IPS-NIHi11 (cell line): ENCODE measurements around the gene ANO9.

Experiments
- DNase-seq: peaks from one replicate; pipeline ENCODE4 v3.0.0; 2012; ENCODE audit warnings: mixed read lengths, low spot score

The ANO9 gene

DNA sequence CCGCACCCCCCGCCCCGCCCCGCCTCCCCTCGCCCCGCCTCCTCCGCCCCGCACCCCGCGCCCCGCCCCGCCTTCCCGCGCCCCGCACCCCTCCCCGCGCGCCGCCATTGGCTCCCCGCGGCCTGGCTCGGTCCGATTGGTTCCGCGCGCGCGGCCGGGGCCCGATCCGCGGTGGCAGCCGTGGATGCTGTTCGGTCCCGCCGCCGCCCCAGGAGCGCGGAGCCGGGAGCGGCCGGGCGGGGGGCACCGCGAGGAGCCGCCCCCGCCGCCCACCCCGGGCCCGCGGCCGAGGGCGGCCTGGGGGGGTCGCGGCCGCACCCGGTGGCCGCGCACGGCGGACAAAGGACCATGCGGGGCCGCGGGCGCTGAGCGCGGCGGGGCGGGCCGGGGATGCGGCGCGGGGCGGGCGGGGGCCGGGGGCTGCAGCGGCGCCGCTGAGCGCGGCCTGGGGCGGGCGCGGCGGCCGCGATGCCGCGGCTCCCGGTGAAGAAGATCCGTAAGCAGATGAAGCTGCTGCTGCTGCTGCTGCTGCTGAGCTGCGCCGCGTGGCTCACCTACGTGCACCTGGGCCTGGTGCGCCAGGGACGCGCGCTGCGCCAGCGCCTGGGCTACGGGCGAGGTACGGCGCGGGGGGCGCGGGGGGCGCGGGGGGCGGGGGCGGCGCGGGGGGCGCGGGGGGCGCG, 72.3 kb downstream of the ANO9 start, which contains the start of gene B4GALNT4:
B4GALNT4 (plus strand) TSS at position 164 of the 683 bp plus-strand sequence; CDS start at position 469, 305 bp downstream.
- peak; percentile 91 for DNase-seq

- no peak for DNase-seq
Observed at GRCh38 chr11:368414-369335, 73.1 kb downstream of the ANO9 start.

DNA sequence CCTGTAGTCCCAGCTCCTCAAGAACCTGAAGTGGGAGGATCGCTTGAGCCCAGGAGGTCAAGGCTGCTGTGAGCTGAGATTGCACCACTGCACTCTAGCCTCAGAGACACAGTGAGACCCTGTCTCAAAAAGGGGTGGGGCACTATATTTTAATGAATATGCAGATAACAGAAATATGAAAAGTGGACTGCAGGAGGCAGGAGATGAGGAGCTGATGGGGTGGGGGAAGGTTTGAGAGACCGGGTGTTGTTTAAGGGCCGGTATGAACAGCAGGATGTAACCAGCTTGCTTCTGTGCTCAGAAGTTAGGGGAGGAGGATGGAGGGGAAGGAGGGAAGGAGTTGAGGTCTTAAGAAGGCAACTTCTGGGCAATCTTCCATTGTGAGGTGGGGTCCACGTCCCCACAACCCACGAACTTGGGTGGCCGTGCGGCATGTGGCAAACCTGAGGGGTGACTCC, 73.8 kb downstream of the ANO9 start:
- DNase-seq = no peak
